BLaER1 (cell line): ENCODE measurements around the gene NUDT6.
"Not testable (repeated sequence)": the region's sequence is repeated elsewhere in the genome, so short reads cannot be mapped to it uniquely, and the experiment has no call there.

ENCODE experiments used
- H3K27ac ChIP-seq: shearing (Covaris generic); formaldehyde crosslinking; 2 replicates; pipeline ENCODE4 v1.8.1; 2022
- H3K27me3 ChIP-seq: shearing (Covaris generic); formaldehyde crosslinking; 2 replicates; pipeline ENCODE4 v1.8.1; 2022
- H3K36me3 ChIP-seq: shearing (Covaris generic); formaldehyde crosslinking; 2 replicates; pipeline ENCODE4 v1.8.1; 2022
- H3K4me1 ChIP-seq: shearing (Covaris generic); formaldehyde crosslinking; 2 replicates; pipeline ENCODE4 v1.8.1; 2022
- H3K4me2 ChIP-seq: shearing (Covaris generic); formaldehyde crosslinking; 2 replicates; pipeline ENCODE4 v1.8.1; 2022
- H3K4me3 ChIP-seq: shearing (Covaris generic); formaldehyde crosslinking; 2 replicates; pipeline ENCODE4 v1.8.1; 2022
- H3K9ac ChIP-seq: shearing (Covaris generic); formaldehyde crosslinking; 2 replicates; pipeline ENCODE4 v1.8.1; 2022
- H3K9me3 ChIP-seq: shearing (Covaris generic); formaldehyde crosslinking; 2 replicates; pipeline ENCODE4 v1.8.1; 2022
- H4K20me1 ChIP-seq: shearing (Covaris generic); formaldehyde crosslinking; 2 replicates; pipeline ENCODE4 v1.8.1; 2022
- Cebpa-rat ChIP-seq: shearing (Covaris generic); IDR thresholded peaks from 2 replicates; pipeline ENCODE4 v1.8.1; 2022

Gene NUDT6

DNA sequence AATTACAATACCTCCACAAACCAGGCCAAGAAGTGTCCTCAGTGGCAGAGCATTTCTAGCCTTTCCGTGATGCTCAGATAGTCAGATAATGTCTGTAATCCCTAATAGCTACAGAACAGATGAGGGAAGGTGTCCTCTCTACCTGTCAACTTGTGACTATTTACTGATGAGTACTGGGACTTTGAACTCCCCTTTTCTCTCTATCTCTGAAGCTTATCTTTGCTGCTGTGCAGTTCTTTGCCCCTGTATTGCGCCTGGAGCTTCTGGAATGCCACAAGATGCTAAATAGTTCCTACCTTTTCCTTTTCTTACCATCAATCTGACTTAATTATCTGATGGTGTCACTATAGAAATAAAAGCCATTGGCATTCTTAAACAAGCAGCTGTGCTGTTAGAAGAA is 65.2 kb downstream of the NUDT6 start:
- H3K27ac ChIP-seq: no peak overlapping the region
- no peaks in the 10 kb centered on the region for H3K36me3 ChIP-seq
- no peaks in the 10 kb centered on the region for H3K27me3 ChIP-seq
- no peak for TF ChIP-seq Cebpa-rat
- H3K4me2 ChIP-seq: no peak overlapping the region
- H3K4me1 ChIP-seq: no peaks in the 10 kb centered on the region
- no peak overlapping the region for H3K4me3 ChIP-seq
- H3K9ac ChIP-seq: no peak overlapping the region
- no peaks in the 10 kb centered on the region for H4K20me1 ChIP-seq
- H3K9me3 ChIP-seq: no peaks in the 10 kb centered on the region

DNA sequence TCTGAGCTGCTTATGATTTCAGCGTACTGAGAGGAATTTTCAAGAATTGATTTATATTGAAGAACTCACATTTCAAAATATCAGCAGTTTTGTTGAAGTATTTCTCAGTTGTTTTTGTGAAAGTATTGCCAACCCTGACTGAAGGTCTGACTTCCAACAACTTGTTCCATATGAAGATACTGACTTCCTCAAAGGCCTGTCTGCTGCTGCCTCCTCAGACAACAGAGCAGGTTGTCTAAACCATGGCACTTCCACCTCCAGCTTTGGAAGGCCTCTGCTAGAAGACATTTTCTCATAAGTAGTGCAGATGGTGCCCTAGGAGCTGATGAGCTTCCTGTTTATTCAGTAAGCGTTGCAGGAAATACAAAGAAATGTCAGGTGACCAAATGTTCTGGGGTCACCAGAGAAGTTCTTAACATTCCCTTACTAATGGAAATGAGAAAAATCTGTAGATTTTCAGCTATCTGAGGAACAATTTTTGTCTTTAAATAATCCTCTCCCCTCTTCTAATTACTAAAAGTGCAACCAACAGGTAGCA is 67.0 kb downstream of the NUDT6 start:
- Histone ChIP-seq H3K27ac (no peak overlapping the region), H3K9ac (no peak overlapping the region), H3K4me1 (no peaks in the 10 kb centered on the region), H3K36me3 (no peaks in the 10 kb centered on the region), H3K27me3 (no peaks in the 10 kb centered on the region), H4K20me1 (no peaks in the 10 kb centered on the region), H3K9me3 (no peaks in the 10 kb centered on the region), H3K4me3 (no peak overlapping the region), H3K4me2 (no peak overlapping the region)
- no peak for TF ChIP-seq Cebpa-rat

DNA sequence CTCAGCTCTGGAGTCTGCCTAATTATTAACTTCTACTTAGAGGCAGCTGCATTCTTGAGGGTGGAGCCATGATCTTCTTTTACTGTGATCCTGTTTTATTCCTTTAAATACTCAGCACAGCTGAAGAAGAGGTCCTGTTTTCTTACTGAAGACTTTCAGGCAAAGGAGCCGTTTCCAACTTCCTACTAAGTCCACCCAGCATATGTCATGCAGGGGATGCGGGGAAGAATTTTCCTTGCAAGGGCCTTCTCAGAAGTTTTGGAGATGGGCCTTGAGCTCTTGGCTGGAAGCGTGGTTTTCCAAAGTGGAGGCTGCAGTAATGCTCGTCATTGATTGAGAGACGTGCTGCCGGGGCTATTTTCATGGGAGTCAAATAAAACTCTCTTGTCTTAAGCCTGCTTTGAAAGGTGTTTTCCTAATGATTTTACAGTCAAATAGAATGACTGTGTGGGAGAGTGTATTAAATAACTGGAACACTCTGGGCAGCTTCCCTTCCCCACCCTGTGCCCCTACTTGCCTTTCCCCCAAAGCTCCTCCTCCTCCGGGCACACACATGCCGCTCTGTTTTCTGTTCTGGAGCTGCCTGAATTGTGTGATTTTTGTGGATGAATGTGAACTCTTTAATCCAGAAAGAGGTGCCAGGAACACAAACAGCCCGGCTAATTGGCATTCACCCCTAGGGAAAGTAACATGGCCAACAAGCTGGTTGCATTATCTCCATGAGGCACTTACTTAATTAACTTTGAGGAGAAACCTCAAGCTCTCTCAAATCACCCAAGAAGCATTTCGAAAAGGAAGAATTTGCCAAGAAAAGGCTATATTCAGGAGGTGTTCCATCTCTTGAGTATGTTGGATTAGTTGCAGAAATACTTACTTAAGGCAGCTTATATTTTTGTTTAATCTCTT is 67.7 kb downstream of the NUDT6 start:
- Histone ChIP-seq H3K9me3 (no peaks in the 10 kb centered on the region), H3K4me3 (no peak overlapping the region), H3K36me3 (no peaks in the 10 kb centered on the region), H3K9ac (no peak overlapping the region), H3K27ac (no peak overlapping the region), H4K20me1 (no peaks in the 10 kb centered on the region), H3K4me2 (no peak overlapping the region), H3K4me1 (no peaks in the 10 kb centered on the region), H3K27me3 (no peaks in the 10 kb centered on the region)
- TF ChIP-seq Cebpa-rat: no peak

DNA sequence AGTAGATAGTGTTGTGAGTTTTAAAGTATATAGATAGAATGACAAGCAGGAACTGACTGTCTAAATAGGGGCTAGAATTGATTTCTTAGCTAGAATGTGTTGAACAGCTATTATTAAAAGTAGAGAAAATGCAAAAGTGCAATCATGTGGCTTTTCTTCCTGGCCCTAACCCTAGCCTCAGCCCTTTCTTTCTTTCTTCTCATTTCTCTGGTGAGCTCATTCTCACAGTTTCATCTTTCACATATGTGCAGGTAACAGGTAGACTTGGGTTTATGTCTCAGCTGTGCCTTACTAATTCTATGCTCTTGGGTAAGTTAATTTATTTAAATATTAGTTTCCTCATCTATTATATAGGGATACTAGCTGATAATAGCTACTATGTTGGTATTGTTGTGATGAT is 70.8 kb downstream of the NUDT6 start:
- Histone ChIP-seq H3K36me3 (no peaks in the 10 kb centered on the region), H3K27me3 (no peaks in the 10 kb centered on the region), H3K4me3 (no peak overlapping the region), H3K4me1 (no peaks in the 10 kb centered on the region), H4K20me1 (no peaks in the 10 kb centered on the region), H3K9ac (no peak overlapping the region), H3K27ac (no peak overlapping the region), H3K4me2 (no peak overlapping the region), H3K9me3 (no peaks in the 10 kb centered on the region)
- no peak for TF ChIP-seq Cebpa-rat

DNA sequence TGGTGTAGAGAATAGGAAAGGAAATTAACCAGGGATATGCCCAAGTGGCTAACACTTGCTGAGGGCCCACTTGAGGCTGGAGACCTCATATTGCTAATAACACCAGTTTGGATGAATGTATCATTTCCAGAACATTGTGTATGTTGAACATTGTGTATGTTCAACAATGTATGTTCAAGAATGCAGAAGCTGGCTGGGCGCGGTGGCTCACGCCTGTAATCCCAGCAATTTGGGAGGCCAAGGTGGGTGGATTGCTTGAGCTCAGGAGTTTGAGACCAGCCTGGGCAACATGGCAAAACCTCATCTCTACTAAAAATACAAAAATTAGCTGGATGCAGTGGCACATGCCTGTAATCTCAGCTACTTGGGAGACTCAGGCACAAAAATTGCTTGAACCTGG is 72.6 kb downstream of the NUDT6 start:
- not testable (repeated sequence) for H4K20me1 ChIP-seq, H3K4me1 ChIP-seq, H3K27me3 ChIP-seq, H3K4me2 ChIP-seq, H3K27ac ChIP-seq, H3K9ac ChIP-seq, H3K36me3 ChIP-seq, H3K4me3 ChIP-seq, H3K9me3 ChIP-seq

DNA sequence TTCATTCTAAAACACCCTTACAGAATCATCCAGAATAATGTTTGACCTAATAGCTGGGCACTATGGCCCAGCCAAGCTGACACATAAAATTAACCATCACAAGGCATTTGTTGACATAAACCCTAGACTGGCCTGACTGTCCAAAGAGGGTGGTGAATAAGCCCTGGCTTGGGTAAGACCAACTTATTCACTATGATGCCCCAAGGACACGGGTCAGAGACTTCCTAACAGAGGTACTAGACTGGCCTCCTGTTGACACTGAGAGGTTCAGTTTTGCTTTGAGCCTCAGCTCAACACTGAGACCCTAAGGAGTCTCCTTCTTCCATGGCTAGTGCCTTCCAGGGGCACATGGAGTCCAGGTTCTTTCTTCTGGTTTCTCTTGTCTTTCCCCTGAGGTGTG is 74.5 kb downstream of the NUDT6 start:
- H3K27ac ChIP-seq: no peak overlapping the region
- peaks cover 12% of the 10 kb centered on the region for H3K4me1 ChIP-seq

DNA sequence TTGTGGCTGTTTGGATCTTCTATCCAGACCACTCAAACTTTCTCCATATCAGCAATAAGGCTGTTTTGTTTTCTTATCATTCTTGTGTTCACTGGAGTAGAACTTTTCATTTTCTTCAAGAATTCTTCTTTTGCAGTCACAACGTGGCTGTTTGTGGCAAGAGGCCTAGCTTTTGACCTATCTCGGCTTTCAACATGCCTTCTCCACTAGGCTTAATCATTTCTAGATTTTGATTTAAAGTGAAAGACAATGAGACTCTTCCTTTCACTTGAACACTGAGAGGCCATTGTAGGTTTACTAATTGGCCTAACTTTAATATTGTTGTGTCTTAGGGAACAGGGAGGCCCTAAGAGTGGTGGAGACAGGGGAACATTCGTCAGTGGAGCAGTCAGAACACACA is 76.6 kb downstream of the NUDT6 start:
- TF ChIP-seq Cebpa-rat: no peak
- no peaks in the 10 kb centered on the region for H3K27me3 ChIP-seq
- no peak overlapping the region for H3K4me3 ChIP-seq
- no peak overlapping the region for H3K9ac ChIP-seq
- H3K4me2 ChIP-seq: no peak overlapping the region
- peaks cover 12% of the 10 kb centered on the region for H3K4me1 ChIP-seq
- H4K20me1 ChIP-seq: no peaks in the 10 kb centered on the region
- H3K27ac ChIP-seq: no peak overlapping the region
- H3K36me3 ChIP-seq: no peaks in the 10 kb centered on the region
- no peaks in the 10 kb centered on the region for H3K9me3 ChIP-seq

More for the DNA sequence above, 74.5 kb downstream of the NUDT6 start:
- no peaks in the 10 kb centered on the region for H3K36me3 ChIP-seq
- H3K9me3 ChIP-seq: no peaks in the 10 kb centered on the region
- no peak for TF ChIP-seq Cebpa-rat
- H4K20me1 ChIP-seq: no peaks in the 10 kb centered on the region
- H3K9ac ChIP-seq: no peak overlapping the region
- H3K4me2 ChIP-seq: no peak overlapping the region
- H3K4me3 ChIP-seq: no peak overlapping the region
- no peaks in the 10 kb centered on the region for H3K27me3 ChIP-seq

DNA sequence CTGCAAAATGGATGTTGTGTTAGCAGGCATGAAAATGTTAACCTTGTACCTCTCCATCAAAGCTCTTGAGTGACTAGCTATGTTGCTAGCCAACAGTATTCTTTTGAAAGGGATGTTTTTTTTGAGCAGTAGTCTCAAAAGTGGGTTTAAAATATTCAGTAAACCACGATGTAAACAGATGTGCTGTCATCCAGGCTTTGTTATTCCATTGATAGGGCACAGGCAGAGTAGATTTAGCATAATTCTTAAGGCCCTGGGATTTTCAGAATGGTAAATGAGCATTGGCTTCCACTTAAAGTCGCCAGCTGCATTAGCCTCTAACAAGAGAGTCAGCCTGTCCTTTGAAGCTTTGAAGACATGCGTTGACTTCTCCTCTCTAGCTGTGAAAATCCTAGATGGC is 77.3 kb downstream of the NUDT6 start:
- Histone ChIP-seq H3K36me3 (no peaks in the 10 kb centered on the region), H3K4me3 (no peak overlapping the region), H3K4me1 (peaks cover 12% of the 10 kb centered on the region), H3K27me3 (no peaks in the 10 kb centered on the region), H4K20me1 (no peaks in the 10 kb centered on the region), H3K4me2 (no peak overlapping the region), H3K9ac (no peak overlapping the region), H3K9me3 (no peaks in the 10 kb centered on the region), H3K27ac (no peak overlapping the region)
- TF ChIP-seq Cebpa-rat: no peak

DNA sequence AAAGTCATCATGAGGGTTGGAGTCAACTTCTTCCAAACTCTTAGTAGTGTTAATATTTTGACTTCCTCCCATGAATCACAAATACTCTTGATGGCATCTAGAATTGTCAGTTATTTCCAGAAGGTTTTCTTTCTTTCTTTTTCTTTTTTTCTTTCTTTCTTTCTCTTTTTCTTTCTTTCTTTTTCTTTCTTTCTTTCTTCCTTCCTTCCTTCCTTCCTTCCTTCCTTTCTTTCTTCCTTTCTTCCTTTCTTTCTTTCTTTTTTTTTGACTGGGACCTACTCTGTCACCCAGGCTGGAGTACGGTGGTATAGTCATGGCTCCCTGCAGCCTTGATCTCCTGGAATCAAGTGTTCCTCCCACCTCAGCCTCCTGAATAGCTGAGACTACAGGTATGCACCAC is 78.0 kb downstream of the NUDT6 start:
- H3K4me3 ChIP-seq, H3K27me3 ChIP-seq, H3K9ac ChIP-seq, H3K27ac ChIP-seq, H3K36me3 ChIP-seq, H4K20me1 ChIP-seq, H3K9me3 ChIP-seq: not testable (repeated sequence)
- Histone ChIP-seq H3K4me1 (peaks cover 12% of the 10 kb centered on the region), H3K4me2 (peak overlapping the region; percentile 23; the same call in 1 of the 2 replicates)

DNA sequence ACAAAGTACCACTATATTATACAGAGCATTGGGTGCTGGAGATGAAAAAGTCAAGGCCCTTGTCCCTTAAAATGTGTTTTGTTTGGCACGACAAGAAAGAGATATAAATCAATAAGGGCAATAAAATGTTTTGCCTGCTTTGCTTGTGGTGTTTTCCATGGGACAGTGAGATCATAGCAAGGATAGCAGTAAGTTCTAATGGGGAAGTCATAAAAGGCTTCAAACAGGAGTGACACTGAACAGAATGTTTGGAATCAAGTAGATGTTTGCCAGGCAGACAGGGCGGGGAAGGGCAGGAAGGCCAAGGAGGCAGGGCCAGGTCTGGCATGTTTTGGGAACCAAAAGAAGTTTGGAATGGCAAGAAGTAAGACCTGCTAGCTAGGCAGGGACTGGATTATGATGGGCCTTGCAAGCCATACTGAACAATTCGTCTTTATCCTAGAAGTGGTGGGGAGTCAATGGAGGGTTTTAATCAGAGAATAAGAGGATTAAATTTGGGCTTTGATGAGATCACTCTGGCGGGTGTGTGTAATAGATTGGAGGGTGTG is 79.3 kb downstream of the NUDT6 start:
- H3K9me3 ChIP-seq: no peaks in the 10 kb centered on the region
- H3K27me3 ChIP-seq: peaks cover 4% of the 10 kb centered on the region; the same call in 1 of the 2 replicates
- H3K9ac ChIP-seq: no peak overlapping the region
- no peak overlapping the region for H3K27ac ChIP-seq
- H3K4me1 ChIP-seq: peaks cover 12% of the 10 kb centered on the region
- no peaks in the 10 kb centered on the region for H3K36me3 ChIP-seq
- H3K4me3 ChIP-seq: no peak overlapping the region
- H3K4me2 ChIP-seq: no peak overlapping the region
- no peaks in the 10 kb centered on the region for H4K20me1 ChIP-seq
- no peak for TF ChIP-seq Cebpa-rat
